Thyroid gland (tissue), 4 donors: ENCODE measurements around the gene APOD.

Experiments
- CTCF ChIP-seq, 6 experiments: fragments of 200-600 bp in 3 of 6; fragments of 450-650 bp in 3 of 6; sonication (generic) in 3 of 6; IDR thresholded peaks; one replicate each; pipeline ENCODE4 v1.5.1; 2016 to 2019; ENCODE audit warnings: antibody characterized with exemption in 6 of 6, mild to moderate bottlenecking in 2 of 6, inconsistent platforms in 1 of 6, moderate library complexity in 1 of 6
- POLR2A ChIP-seq, 2 donors: fragments of 450-650 bp; IDR thresholded peaks; one replicate each; pipeline ENCODE4 v1.6.1; 2017; ENCODE audit warnings: antibody characterized with exemption in 2 of 2, mild to moderate bottlenecking in 2 of 2, moderate library complexity in 1 of 2

GRCh38 chr3:195573611-195574496 lies 9.9 kb downstream of the APOD start:
- TF ChIP-seq CTCF (IDR thresholded peaks at IDR 0.05) (no peak), POLR2A (IDR thresholded peaks at IDR 0.05) (no peak)
